Type B pancreatic cell (in vitro differentiated cells): ENCODE results near the gene RPH3AL. TPM values are rescaled to one million over a fixed set of nuclear protein-coding genes. Genes with fewer than 3 reads are reported as not detected.
A peak's percentile ranks its signal among the peaks of the same experiment; 100 is the strongest.

Experiments
- DNase-seq: peaks from one replicate; pipeline ENCODE4 v3.0.0; 2021; ENCODE audit warnings: mixed read lengths; ENCODE audit not compliant: unreplicated experiment; ENCODE audit errors: extremely low spot score
- H3K27ac Mint-ChIP-seq: 2 replicates; pipeline ENCODE4 v1.8.0; 2021; ENCODE audit warnings: mild to moderate bottlenecking, mixed read lengths
- H3K27me3 Mint-ChIP-seq: 2 replicates; pipeline ENCODE4 v1.8.0; 2021; ENCODE audit warnings: mixed read lengths
- H3K36me3 Mint-ChIP-seq: 2 replicates; pipeline ENCODE4 v1.8.0; 2021; ENCODE audit warnings: mixed read lengths
- H3K4me1 Mint-ChIP-seq: one replicate; pipeline ENCODE4 v1.8.0; 2021; ENCODE audit warnings: mixed read lengths; ENCODE audit not compliant: unreplicated experiment
- H3K4me3 Mint-ChIP-seq: 2 replicates; pipeline ENCODE4 v1.8.0; 2021; ENCODE audit warnings: mild to moderate bottlenecking, mixed read lengths
- H3K9me3 Mint-ChIP-seq: 2 replicates; pipeline ENCODE4 v1.8.0; 2021; ENCODE audit warnings: mixed read lengths
- CTCF ChIP-seq: fragments of 200-600 bp; sonication (generic); conservative IDR thresholded peaks from 2 replicates; pipeline ENCODE4 v1.5.0; 2021; ENCODE audit warnings: antibody characterized with exemption, mild to moderate bottlenecking
- total RNA-seq: library from RNA; stranded (reverse); gene quantifications from 2 replicates; pipeline ENCODE4 v1.2.1, GENCODE V29; 2021; ENCODE audit warnings: low replicate concordance

RPH3AL gene
- total RNA-seq, 1 donor from 2014 or later = 13.5 TPM

- peaks cover 25% of the 10 kb centered on the region for H3K27me3 Mint-ChIP-seq
- DNase-seq = peak; percentile 85
- peak; percentile 78 for TF ChIP-seq CTCF
- peak overlapping the region; percentile 74 for H3K27ac Mint-ChIP-seq
- H3K36me3 Mint-ChIP-seq = no peaks in the 10 kb centered on the region
- no peaks in the 10 kb centered on the region for H3K9me3 Mint-ChIP-seq
- H3K4me1 Mint-ChIP-seq = peaks cover 40% of the 10 kb centered on the region
- peak overlapping the region; percentile 87 for H3K4me3 Mint-ChIP-seq
Measured at GRCh38 chr17:386141-386876, 33.7 kb upstream of the RPH3AL start.

- Mint-ChIP-seq H3K36me3 (no peaks in the 10 kb centered on the region), H3K27ac (no peak overlapping the region), H3K4me3 (no peak overlapping the region), H3K4me1 (peaks cover 41% of the 10 kb centered on the region), H3K9me3 (no peaks in the 10 kb centered on the region), H3K27me3 (peaks cover 25% of the 10 kb centered on the region)
- DNase-seq = no peak
- TF ChIP-seq CTCF = no peak
Measured at GRCh38 chr17:385836-386140, 33.2 kb upstream of the RPH3AL start.

GRCh38 chr17:385178-385835 lies 32.7 kb upstream of the RPH3AL start:
- Mint-ChIP-seq H3K4me1 (peaks cover 41% of the 10 kb centered on the region), H3K4me3 (peak overlapping the region; percentile 44), H3K9me3 (no peaks in the 10 kb centered on the region), H3K27me3 (peaks cover 25% of the 10 kb centered on the region), H3K36me3 (no peaks in the 10 kb centered on the region), H3K27ac (no peak overlapping the region)
- DNase-seq = peak; percentile 76
- peak; percentile 15 for TF ChIP-seq CTCF

- no peak for TF ChIP-seq CTCF
- Mint-ChIP-seq H3K4me1 (peaks cover 41% of the 10 kb centered on the region), H3K9me3 (no peaks in the 10 kb centered on the region), H3K36me3 (no peaks in the 10 kb centered on the region), H3K4me3 (peak overlapping the region; percentile 82), H3K27ac (peak overlapping the region; percentile 65), H3K27me3 (peaks cover 25% of the 10 kb centered on the region)
- DNase-seq = no peak
Measured at GRCh38 chr17:384622-385177, 32.1 kb upstream of the RPH3AL start.

- no peak for DNase-seq
- H3K27me3 Mint-ChIP-seq = peaks cover 25% of the 10 kb centered on the region
- H3K36me3 Mint-ChIP-seq = no peaks in the 10 kb centered on the region
- no peak for TF ChIP-seq CTCF
- peak overlapping the region; percentile 82 for H3K4me3 Mint-ChIP-seq
- no peaks in the 10 kb centered on the region for H3K9me3 Mint-ChIP-seq
- peak overlapping the region; percentile 82 for H3K27ac Mint-ChIP-seq
- peaks cover 41% of the 10 kb centered on the region for H3K4me1 Mint-ChIP-seq
Measured at GRCh38 chr17:383771-384621, 31.4 kb upstream of the RPH3AL start.
